ENCODE results near the gene MARCHF6.

- TF ChIP-seq, protein P1, sequence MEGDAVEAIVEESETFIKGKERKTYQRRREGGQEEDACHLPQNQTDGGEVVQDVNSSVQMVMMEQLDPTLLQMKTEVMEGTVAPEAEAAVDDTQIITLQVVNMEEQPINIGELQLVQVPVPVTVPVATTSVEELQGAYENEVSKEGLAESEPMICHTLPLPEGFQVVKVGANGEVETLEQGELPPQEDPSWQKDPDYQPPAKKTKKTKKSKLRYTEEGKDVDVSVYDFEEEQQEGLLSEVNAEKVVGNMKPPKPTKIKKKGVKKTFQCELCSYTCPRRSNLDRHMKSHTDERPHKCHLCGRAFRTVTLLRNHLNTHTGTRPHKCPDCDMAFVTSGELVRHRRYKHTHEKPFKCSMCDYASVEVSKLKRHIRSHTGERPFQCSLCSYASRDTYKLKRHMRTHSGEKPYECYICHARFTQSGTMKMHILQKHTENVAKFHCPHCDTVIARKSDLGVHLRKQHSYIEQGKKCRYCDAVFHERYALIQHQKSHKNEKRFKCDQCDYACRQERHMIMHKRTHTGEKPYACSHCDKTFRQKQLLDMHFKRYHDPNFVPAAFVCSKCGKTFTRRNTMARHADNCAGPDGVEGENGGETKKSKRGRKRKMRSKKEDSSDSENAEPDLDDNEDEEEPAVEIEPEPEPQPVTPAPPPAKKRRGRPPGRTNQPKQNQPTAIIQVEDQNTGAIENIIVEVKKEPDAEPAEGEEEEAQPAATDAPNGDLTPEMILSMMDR (tag by site-specific recombination; IDR thresholded peaks at IDR 0.05): no peak
- TF ChIP-seq, protein P2, sequence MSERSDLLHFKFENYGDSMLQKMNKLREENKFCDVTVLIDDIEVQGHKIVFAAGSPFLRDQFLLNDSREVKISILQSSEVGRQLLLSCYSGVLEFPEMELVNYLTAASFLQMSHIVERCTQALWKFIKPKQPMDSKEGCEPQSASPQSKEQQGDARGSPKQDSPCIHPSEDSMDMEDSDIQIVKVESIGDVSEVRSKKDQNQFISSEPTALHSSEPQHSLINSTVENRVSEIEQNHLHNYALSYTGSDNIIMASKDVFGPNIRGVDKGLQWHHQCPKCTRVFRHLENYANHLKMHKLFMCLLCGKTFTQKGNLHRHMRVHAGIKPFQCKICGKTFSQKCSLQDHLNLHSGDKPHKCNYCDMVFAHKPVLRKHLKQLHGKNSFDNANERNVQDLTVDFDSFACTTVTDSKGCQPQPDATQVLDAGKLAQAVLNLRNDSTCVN (tag by site-specific recombination; optimal IDR thresholded peaks at IDR 0.05): no peak
- no peak for TF ChIP-seq BCL11A (tag by site-specific recombination; IDR thresholded peaks at IDR 0.05; ENCODE audit: low read depth)
- TF ChIP-seq YY1 (tag by site-specific recombination; IDR thresholded peaks at IDR 0.05): no peak
- TF ChIP-seq, protein P3, sequence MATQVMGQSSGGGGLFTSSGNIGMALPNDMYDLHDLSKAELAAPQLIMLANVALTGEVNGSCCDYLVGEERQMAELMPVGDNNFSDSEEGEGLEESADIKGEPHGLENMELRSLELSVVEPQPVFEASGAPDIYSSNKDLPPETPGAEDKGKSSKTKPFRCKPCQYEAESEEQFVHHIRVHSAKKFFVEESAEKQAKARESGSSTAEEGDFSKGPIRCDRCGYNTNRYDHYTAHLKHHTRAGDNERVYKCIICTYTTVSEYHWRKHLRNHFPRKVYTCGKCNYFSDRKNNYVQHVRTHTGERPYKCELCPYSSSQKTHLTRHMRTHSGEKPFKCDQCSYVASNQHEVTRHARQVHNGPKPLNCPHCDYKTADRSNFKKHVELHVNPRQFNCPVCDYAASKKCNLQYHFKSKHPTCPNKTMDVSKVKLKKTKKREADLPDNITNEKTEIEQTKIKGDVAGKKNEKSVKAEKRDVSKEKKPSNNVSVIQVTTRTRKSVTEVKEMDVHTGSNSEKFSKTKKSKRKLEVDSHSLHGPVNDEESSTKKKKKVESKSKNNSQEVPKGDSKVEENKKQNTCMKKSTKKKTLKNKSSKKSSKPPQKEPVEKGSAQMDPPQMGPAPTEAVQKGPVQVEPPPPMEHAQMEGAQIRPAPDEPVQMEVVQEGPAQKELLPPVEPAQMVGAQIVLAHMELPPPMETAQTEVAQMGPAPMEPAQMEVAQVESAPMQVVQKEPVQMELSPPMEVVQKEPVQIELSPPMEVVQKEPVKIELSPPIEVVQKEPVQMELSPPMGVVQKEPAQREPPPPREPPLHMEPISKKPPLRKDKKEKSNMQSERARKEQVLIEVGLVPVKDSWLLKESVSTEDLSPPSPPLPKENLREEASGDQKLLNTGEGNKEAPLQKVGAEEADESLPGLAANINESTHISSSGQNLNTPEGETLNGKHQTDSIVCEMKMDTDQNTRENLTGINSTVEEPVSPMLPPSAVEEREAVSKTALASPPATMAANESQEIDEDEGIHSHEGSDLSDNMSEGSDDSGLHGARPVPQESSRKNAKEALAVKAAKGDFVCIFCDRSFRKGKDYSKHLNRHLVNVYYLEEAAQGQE (tag by site-specific recombination; IDR thresholded peaks at IDR 0.05): no peak
- TF ChIP-seq ZNF23 (tag by site-specific recombination; IDR thresholded peaks at IDR 0.05; ENCODE audit: borderline replicate concordance): no peak
- no peak for TF ChIP-seq ZNF121 (tag by site-specific recombination; IDR thresholded peaks at IDR 0.05)
- TF ChIP-seq PATZ1 (tag by site-specific recombination; IDR thresholded peaks at IDR 0.05): no peak
- TF ChIP-seq ZNF292 (tag by site-specific recombination; IDR thresholded peaks at IDR 0.05; ENCODE audit: borderline replicate concordance, low read depth): no peak
- TF ChIP-seq, protein P4, sequence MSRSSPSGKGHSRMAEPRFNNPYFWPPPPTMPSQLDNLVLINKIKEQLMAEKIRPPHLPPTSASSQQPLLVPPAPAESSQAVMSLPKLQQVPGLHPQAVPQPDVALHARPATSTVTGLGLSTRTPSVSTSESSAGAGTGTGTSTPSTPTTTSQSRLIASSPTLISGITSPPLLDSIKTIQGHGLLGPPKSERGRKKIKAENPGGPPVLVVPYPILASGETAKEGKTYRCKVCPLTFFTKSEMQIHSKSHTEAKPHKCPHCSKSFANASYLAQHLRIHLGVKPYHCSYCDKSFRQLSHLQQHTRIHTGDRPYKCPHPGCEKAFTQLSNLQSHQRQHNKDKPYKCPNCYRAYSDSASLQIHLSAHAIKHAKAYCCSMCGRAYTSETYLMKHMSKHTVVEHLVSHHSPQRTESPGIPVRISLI (tag by site-specific recombination; IDR thresholded peaks at IDR 0.05): no peak
- TF ChIP-seq ZNF114 (tag by site-specific recombination; IDR thresholded peaks at IDR 0.05): no peak
Observed at GRCh38 chr5:10311595-10312425, 41.7 kb upstream of the MARCHF6 start.

Data from HEK293 (cell line).